HepG2 (cell line): ENCODE data around the gene SREK1. TPM values are rescaled to one million over a fixed set of nuclear protein-coding genes. Genes with fewer than 3 reads are reported as not detected.
A peak's percentile ranks its signal among the peaks of the same experiment; 100 is the strongest.

ENCODE experiments used
- AGO1 ChIP-seq: fragments of 200-400 bp; formaldehyde crosslinking; IDR thresholded peaks from 2 replicates; pipeline ENCODE4 v1.6.1; 2017; ENCODE audit warnings: mild to moderate bottlenecking, low read depth, low read length, moderate library complexity; ENCODE audit not compliant: poor library complexity, severe bottlenecking
- CCDC6 ChIP-seq: sonication (generic); formaldehyde crosslinking; IDR thresholded peaks from 2 replicates; pipeline ENCODE4 v1.8.1; 2022; ENCODE audit warnings: mild to moderate bottlenecking, missing genetic modification reagents, moderate library complexity
- CEBPG ChIP-seq: IDR thresholded peaks from 2 replicates; pipeline ENCODE4 v1.6.1; 2016
- CHCHD3 ChIP-seq: sonication (generic); formaldehyde crosslinking; IDR thresholded peaks from 2 replicates; pipeline ENCODE4 v1.8.0; 2022; ENCODE audit warnings: mild to moderate bottlenecking, missing genetic modification reagents, moderate library complexity
- EEA1 ChIP-seq: sonication (generic); formaldehyde crosslinking; IDR thresholded peaks from 2 replicates; pipeline ENCODE4 v1.5.1; 2020; ENCODE audit warnings: mild to moderate bottlenecking, missing genetic modification reagents, borderline replicate concordance
- EZH2 ChIP-seq: conservative IDR thresholded peaks from 2 replicates; pipeline ENCODE4 v1.6.1; 2012; ENCODE audit warnings: mild to moderate bottlenecking, low read depth, low read length, moderate library complexity
- FOXA1 ChIP-seq, 2 experiments: fragments of 450-650 bp in 1 of 2; sonication (generic) in 1 of 2; formaldehyde crosslinking in 1 of 2; IDR thresholded peaks; 2 replicates each; pipeline versions ENCODE4 v1.4.0 to v1.6.1; 2016 to 2020; ENCODE audit warnings: missing genetic modification reagents in 1 of 2
- MYNN ChIP-seq: sonication (generic); formaldehyde crosslinking; IDR thresholded peaks from 2 replicates; pipeline ENCODE4 v1.4.0; 2020; ENCODE audit warnings: mild to moderate bottlenecking, low read depth, missing genetic modification reagents
- NFE2 ChIP-seq: sonication (generic); formaldehyde crosslinking; IDR thresholded peaks from 2 replicates; pipeline ENCODE4 v1.4.0; 2020; ENCODE audit warnings: missing genetic modification reagents
- SMAD1 ChIP-seq: sonication (generic); formaldehyde crosslinking; IDR thresholded peaks from 2 replicates; pipeline ENCODE4 v1.4.0; 2020; ENCODE audit warnings: missing genetic modification reagents, low read depth, mild to moderate bottlenecking, borderline replicate concordance
- SMAD9 ChIP-seq: sonication (generic); formaldehyde crosslinking; IDR thresholded peaks from 2 replicates; pipeline ENCODE4 v1.5.1; 2020; ENCODE audit warnings: mild to moderate bottlenecking, missing genetic modification reagents
- ZNF24 ChIP-seq: fragments of 450-650 bp; IDR thresholded peaks from 2 replicates; pipeline ENCODE4 v1.6.1; 2017; ENCODE audit warnings: antibody characterized with exemption, mild to moderate bottlenecking
- ZNF746 ChIP-seq: sonication (generic); formaldehyde crosslinking; IDR thresholded peaks from 2 replicates; pipeline ENCODE4 v1.8.0; 2022; ENCODE audit warnings: mild to moderate bottlenecking, missing genetic modification reagents
- ZSCAN9 ChIP-seq: IDR thresholded peaks from 2 replicates; pipeline ENCODE4 v1.6.1; 2016; ENCODE audit warnings: borderline replicate concordance
- polyA plus RNA-seq, 8 experiments: library from polyadenylated mRNA; depleted of rRNA in 3 of 8; stranded (reverse) in 7 of 8; unstranded in 1 of 8; fragments of >200 nt; fragmentation: Illumina TruSeq in 4 of 8; extraction: Trizol in 4 of 8; gene quantifications; 2 replicates each; pipeline versions ENCODE4 v1.2.1 to v1.2.3, GENCODE V29; 2011 to 2016; ENCODE audit warnings: low read depth in 4 of 8, missing spikeins in 1 of 8, mixed read lengths in 1 of 8; ENCODE audit not compliant: insufficient read depth in 1 of 8
- total RNA-seq, 5 experiments: library from RNA; depleted of rRNA; stranded (reverse); fragments of >200 nt; fragmentation: Illumina TruSeq; extraction: Trizol; gene quantifications; 2 replicates each; pipeline ENCODE4 v1.2.3, GENCODE V29; 2016; ENCODE audit warnings: low read depth in 1 of 5
- TF ChIP-seq, protein P1 (sequence below): sonication (generic); formaldehyde crosslinking; IDR thresholded peaks from 2 replicates; pipeline ENCODE4 v1.9.0; 2022; ENCODE audit warnings: missing genetic modification reagents, mild to moderate bottlenecking, borderline replicate concordance
- TF ChIP-seq, protein P2 (sequence below): sonication (generic); formaldehyde crosslinking; IDR thresholded peaks from 2 replicates; pipeline ENCODE4 v1.5.0; 2020; ENCODE audit warnings: missing genetic modification reagents
- TF ChIP-seq, protein P3 (sequence below): sonication (generic); formaldehyde crosslinking; IDR thresholded peaks from 2 replicates; pipeline ENCODE4 v1.4.0; 2020; ENCODE audit warnings: missing genetic modification reagents, borderline replicate concordance
- TF ChIP-seq, protein P4 (sequence below): sonication (generic); formaldehyde crosslinking; IDR thresholded peaks from 2 replicates; pipeline ENCODE4 v1.4.0; 2020; ENCODE audit warnings: missing genetic modification reagents, borderline replicate concordance
- TF ChIP-seq, protein P5 (sequence below): sonication (generic); formaldehyde crosslinking; IDR thresholded peaks from 2 replicates; pipeline ENCODE4 v1.5.0; 2020; ENCODE audit warnings: mild to moderate bottlenecking, low read depth, missing genetic modification reagents, borderline replicate concordance

Gene SREK1
- total and polyA plus RNA-seq, 2 of the 13 experiments (the other 11 are each of a cell fraction or from before 2014, with no cell fraction given): 60.6 to 90.9 TPM

DNA sequence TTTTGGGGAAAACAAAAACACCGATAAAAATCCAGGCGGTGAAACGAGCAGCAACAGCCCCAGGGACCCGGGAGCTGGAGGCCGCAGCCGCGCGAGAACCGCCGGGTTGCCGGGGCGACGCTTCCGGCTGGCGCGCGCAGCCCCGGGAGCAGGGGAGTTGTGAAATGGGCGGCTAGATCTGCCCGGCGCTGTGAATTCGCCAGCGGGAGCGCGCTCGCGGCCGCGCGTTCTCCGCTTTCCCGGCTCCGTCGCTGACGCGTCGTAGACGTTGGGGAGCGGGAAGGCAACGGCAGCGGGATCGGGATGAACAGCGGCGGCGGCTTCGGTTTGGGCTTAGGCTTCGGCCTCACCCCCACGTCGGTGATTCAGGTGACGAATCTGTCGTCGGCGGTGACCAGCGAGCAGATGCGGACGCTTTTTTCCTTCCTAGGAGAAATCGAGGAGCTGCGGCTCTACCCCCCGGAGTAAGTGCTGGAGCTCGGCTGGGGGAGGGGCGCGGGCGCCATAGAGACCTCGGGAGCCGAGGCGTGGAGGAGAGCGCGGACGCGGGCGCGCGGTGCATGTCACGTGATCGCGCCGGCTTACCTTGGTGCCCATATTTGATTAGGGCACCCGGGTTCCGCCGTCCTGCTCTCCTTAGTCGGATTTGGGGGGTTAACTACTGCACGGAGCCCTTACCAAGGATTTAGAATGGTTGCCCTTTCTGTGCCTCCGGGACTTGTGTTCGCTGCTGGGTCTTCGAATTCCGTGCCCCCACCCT lies at the start of gene SREK1 (continued):
- TF ChIP-seq EZH2 (no peak), FOXA1 (IDR thresholded peaks at IDR 0.05) (no peak), FOXA1 (CRISPR knock-in tag; IDR thresholded peaks at IDR 0.05) (no peak), CEBPG (peak; percentile 83), SMAD9 (CRISPR knock-in tag) (no peak), ZSCAN9 (no peak), ZNF24 (no peak; the same call in 1 of the 2 replicates), AGO1 (peak; percentile 44), EEA1 (peak; percentile 65; the same call in 1 of the 2 replicates), ZNF746 (CRISPR knock-in tag) (peak; percentile 79), NFE2 (CRISPR knock-in tag) (no peak), MYNN (CRISPR knock-in tag) (0 out of 2 replicates have a peak, but pooled peaks have one; percentile 20), CCDC6 (peak; percentile 76; the same call in 1 of the 2 replicates), CHCHD3 (no peak), SMAD1 (CRISPR knock-in tag) (no peak)
- TF ChIP-seq, protein P1, sequence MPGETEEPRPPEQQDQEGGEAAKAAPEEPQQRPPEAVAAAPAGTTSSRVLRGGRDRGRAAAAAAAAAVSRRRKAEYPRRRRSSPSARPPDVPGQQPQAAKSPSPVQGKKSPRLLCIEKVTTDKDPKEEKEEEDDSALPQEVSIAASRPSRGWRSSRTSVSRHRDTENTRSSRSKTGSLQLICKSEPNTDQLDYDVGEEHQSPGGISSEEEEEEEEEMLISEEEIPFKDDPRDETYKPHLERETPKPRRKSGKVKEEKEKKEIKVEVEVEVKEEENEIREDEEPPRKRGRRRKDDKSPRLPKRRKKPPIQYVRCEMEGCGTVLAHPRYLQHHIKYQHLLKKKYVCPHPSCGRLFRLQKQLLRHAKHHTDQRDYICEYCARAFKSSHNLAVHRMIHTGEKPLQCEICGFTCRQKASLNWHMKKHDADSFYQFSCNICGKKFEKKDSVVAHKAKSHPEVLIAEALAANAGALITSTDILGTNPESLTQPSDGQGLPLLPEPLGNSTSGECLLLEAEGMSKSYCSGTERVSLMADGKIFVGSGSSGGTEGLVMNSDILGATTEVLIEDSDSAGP (CRISPR knock-in tag): peak; percentile 90; the same call in 1 of the 2 replicates
- TF ChIP-seq, protein P2, sequence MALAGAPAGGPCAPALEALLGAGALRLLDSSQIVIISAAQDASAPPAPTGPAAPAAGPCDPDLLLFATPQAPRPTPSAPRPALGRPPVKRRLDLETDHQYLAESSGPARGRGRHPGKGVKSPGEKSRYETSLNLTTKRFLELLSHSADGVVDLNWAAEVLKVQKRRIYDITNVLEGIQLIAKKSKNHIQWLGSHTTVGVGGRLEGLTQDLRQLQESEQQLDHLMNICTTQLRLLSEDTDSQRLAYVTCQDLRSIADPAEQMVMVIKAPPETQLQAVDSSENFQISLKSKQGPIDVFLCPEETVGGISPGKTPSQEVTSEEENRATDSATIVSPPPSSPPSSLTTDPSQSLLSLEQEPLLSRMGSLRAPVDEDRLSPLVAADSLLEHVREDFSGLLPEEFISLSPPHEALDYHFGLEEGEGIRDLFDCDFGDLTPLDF: peak; percentile 79
- TF ChIP-seq, protein P3, sequence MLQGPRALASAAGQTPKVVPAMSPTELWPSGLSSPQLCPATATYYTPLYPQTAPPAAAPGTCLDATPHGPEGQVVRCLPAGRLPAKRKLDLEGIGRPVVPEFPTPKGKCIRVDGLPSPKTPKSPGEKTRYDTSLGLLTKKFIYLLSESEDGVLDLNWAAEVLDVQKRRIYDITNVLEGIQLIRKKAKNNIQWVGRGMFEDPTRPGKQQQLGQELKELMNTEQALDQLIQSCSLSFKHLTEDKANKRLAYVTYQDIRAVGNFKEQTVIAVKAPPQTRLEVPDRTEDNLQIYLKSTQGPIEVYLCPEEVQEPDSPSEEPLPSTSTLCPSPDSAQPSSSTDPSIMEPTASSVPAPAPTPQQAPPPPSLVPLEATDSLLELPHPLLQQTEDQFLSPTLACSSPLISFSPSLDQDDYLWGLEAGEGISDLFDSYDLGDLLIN (CRISPR knock-in tag): no peak
- TF ChIP-seq, protein P4, sequence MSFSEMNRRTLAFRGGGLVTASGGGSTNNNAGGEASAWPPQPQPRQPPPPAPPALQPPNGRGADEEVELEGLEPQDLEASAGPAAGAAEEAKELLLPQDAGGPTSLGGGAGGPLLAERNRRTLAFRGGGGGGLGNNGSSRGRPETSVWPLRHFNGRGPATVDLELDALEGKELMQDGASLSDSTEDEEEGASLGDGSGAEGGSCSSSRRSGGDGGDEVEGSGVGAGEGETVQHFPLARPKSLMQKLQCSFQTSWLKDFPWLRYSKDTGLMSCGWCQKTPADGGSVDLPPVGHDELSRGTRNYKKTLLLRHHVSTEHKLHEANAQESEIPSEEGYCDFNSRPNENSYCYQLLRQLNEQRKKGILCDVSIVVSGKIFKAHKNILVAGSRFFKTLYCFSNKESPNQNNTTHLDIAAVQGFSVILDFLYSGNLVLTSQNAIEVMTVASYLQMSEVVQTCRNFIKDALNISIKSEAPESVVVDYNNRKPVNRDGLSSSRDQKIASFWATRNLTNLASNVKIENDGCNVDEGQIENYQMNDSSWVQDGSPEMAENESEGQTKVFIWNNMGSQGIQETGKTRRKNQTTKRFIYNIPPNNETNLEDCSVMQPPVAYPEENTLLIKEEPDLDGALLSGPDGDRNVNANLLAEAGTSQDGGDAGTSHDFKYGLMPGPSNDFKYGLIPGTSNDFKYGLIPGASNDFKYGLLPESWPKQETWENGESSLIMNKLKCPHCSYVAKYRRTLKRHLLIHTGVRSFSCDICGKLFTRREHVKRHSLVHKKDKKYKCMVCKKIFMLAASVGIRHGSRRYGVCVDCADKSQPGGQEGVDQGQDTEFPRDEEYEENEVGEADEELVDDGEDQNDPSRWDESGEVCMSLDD (CRISPR knock-in tag): 0 out of 2 replicates have a peak, but pooled peaks have one; percentile 27
- TF ChIP-seq, protein P5, sequence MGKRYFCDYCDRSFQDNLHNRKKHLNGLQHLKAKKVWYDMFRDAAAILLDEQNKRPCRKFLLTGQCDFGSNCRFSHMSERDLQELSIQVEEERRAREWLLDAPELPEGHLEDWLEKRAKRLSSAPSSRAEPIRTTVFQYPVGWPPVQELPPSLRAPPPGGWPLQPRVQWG (CRISPR knock-in tag): no peak
